ENCODE results near the gene UCK2.

Gene UCK2

DNA sequence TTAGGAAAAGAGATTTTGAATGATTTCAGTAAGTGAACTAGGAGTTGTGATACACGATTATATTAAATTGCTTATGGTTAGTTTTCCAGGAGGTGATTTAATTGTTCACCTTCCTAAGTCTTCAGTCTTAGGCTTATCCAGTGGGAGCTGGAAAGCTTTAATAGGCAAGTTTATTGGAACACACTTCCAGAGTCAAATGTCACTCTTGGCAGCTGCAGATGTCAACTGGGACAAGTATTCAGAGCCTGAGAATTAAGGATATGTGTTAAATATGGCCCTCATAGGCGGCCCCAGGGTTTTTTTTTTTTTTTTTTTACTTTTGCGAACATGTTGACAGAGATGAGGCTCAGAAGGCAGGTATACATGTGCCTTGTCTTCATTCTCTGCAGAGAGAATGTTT lies 29.2 kb downstream of the UCK2 start:
- no peak for DNase-seq

GRCh38 chr1:165857046-165857801 lies 29.8 kb downstream of the UCK2 start:
- DNase-seq = no peak

DNA sequence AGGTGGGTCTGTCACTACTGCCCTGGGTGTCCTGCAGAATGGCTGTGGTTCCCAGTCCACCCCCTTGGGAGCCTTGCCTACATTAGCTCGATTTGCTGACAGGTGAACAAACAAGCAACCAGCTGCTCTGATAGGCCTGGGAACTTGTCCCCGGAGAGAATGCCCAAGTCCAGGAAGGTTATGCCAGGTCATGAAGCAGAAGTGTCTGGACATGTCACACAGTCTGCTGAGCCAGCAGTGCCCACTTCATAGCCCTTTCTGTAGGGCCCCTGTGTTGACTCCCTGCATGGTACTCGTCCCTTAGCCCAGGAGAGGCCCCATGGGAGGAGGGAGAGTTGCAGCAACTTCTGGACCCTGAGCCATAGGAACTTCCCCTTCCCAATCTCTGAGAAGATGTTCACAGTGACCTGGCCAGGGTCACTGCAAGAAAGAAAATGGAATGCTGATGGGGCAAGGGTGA lies 31.0 kb downstream of the UCK2 start:
- no peak for DNase-seq

DNA sequence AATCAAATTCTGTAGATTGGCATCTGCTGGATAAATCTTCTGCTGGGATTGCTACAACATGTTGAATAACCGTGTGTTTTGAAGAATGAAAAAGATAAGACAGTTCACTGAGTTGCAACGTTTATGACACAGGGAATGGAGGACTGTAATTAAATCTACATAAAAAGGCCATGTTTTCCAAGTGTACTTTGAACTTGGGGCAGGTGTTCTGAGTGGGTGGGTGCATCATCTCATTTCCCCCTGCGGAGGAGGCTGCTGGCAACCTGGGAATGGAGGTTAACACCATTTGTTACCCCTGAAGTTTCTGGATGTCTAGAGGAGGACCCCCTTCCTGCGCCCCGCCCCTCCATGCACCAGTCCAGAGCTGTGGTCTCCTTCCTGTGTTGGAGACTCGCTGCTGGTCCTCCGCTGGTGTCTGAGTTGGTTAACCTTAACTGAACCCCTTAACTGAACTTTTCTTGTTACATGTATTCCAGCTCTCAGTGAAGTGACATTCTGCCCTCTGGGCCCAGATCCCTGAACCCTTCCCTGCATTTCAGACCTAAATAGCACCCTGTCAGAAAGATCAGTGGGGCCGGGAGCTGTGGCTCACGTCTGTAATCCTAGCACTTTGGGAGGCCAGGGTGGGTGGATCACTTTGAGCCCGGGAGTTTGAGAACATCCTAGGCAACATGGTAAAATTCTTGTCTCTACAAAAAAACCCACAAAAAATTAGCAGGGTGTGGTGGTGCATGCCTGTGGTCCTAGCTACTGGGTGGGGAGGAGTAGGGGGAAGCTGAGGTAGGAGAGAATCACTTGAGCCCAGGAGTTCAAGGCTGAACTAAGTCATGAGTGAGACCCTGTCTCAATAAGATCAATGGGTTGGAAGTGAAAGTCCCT lies 31.8 kb downstream of the UCK2 start:
- DNase-seq = no peak

GRCh38 chr1:165860065-165860464 lies 32.7 kb downstream of the UCK2 start:
- no peak for DNase-seq

- no peak for DNase-seq
These were observed 34.5 kb downstream of the UCK2 start for GRCh38 chr1:165861911-165862310.

GRCh38 chr1:165862448-165862847 lies 35.0 kb downstream of the UCK2 start:
- DNase-seq = no peak

- DNase-seq = no peak
These were observed 35.9 kb downstream of the UCK2 start for GRCh38 chr1:165863346-165863745.

GRCh38 chr1:165865633-165866340 lies 38.4 kb downstream of the UCK2 start:
- DNase-seq = no peak

DNA sequence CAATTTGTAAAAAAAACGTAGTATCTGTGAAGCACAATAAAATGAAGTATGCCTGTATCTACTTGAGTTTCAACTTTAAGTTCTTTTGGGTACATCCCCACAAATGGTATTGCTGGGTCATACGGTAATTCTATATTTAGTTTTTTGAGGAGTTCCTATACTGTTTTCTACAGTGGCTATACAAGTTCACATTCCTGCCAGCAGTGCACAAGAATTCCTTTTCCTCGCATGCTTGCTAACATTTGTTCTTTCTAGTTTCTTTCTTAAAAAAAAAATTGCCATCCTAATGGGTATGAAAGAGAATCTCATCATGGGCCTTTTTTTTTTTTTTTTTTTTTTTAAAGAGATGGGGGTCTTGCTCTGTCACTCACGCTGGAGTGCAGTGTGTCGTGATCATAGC lies 41.9 kb downstream of the UCK2 start:
- no peak for DNase-seq

DNA sequence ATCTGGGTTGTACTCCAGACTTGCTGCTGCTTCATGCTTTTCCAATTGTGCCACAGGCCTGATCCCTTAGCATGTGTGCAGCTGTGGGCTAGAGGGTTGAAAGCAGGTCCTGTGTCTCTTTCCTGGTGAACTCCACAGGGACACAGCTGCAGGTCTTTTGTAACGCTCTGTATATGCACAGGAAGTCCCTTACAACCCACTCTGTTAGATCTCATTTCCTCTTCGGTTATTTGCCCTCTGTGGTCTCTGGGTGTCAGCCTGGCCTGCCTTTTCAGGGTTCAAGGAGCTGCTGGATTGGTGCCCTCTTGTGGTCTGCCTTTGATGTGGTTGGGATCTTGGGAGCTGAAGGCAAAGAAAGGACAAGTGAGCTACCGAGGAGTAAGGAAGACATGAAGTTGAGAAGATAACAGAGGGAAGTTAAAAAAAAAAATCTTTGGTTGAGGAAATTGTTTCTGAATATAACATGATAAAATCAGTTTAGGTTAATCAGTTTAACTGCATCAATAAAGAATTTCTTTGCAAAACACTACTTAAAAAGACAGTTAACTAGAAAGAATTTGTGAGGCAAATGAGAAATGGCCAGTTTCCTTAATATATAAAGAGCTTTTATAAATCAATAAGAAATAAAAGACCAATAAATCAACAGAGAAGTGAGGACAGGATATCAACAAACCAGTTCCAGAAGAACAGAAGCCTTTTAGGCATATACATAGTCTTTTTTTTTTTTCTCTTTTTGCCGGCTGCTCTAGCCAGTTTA lies 44.1 kb downstream of the UCK2 start:
- peak in 1 of 4 experiments; percentile 2 for DNase-seq

- no peak for DNase-seq
These were observed 46.1 kb downstream of the UCK2 start for GRCh38 chr1:165873481-165873880.

DNA sequence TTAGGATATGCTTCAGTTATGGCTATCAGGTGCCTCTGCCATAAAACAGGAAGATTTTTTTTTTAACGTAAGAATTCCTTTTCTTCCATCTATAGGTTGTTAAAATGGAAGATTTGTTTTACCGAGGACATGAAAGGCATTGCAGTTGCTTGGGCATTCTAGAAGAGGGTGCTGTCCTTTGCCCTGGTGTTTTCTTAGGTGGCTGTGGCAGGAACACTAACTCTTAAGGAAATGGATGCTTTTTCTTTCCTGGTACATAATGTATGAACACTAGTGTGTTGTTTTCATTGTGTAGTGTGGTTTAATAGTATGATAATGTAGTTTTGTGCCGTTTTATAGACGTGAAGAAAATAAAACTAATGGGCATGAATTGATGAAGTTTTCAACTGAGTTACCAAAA lies 47.2 kb downstream of the UCK2 start:
- no peak for DNase-seq

DNA sequence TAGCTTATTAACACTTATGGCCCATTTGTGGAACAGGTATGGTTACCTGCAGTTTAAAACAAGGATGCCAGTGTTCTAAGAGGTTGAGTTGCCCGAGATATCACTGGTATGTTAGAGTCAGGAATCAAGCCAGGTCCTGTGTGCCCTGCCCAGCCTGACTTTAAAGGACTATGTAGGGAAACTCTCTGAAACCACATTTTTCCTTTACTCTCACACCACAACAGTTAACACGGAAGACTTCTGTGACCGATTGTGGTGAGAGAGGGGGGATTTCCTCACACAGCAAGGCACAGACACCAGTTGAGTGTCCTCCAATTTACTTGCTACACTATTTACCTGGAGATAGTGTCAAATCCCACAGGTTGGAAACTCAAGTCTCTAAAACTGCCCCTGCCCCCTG lies 47.8 kb downstream of the UCK2 start:
- DNase-seq = no peak

GRCh38 chr1:165875604-165876003 lies 48.2 kb downstream of the UCK2 start:
- DNase-seq = no peak

- DNase-seq = no peak
These were observed 48.7 kb downstream of the UCK2 start for GRCh38 chr1:165876121-165876520.

GRCh38 chr1:165877411-165877810 lies 50.0 kb downstream of the UCK2 start:
- no peak for DNase-seq

GRCh38 chr1:165877940-165878556 lies 50.6 kb downstream of the UCK2 start:
- DNase-seq = no peak

- no peak for DNase-seq
These were observed 52.5 kb downstream of the UCK2 start for GRCh38 chr1:165879946-165880345.

- no peak for DNase-seq
These were observed 53.6 kb downstream of the UCK2 start for GRCh38 chr1:165880993-165881392.

- no peak for DNase-seq
These were observed 54.9 kb downstream of the UCK2 start for GRCh38 chr1:165882168-165882837.

GRCh38 chr1:165883056-165883455 lies 55.6 kb downstream of the UCK2 start:
- no peak for DNase-seq

Measured in activated CD4-positive, CD25-positive, alpha-beta regulatory T cell (primary cell).